DMS 273 treated with DMSO at 0.1 percent for 48 hours (cell line): Measurements from ENCODE around the gene AHCYL2.
"Not testable (repeated sequence)": the region's sequence is repeated elsewhere in the genome, so short reads cannot be mapped to it uniquely, and the experiment has no call there.

Source experiments
- DNase-seq: peaks from one replicate; lab custom pipeline; 2025; lab: John Stamatoyannopoulos, UW

AHCYL2 gene

GRCh38 chr7:129292861-129293260 lies 68.0 kb downstream of the AHCYL2 start:
- DNase-seq, result no peak

- no peak for DNase-seq
These were observed 70.2 kb downstream of the AHCYL2 start for GRCh38 chr7:129295015-129295423.

GRCh38 chr7:129298268-129298893 lies 73.6 kb downstream of the AHCYL2 start:
- DNase-seq, result no peak

GRCh38 chr7:129299889-129300288 lies 75.1 kb downstream of the AHCYL2 start:
- DNase-seq, result no peak

- not testable (repeated sequence) for DNase-seq
These were observed 75.5 kb downstream of the AHCYL2 start for GRCh38 chr7:129300299-129300698.

- no peak for DNase-seq
These were observed 82.8 kb downstream of the AHCYL2 start for GRCh38 chr7:129307592-129307991.

GRCh38 chr7:129308047-129308446 lies 83.2 kb downstream of the AHCYL2 start:
- no peak for DNase-seq

- no peak for DNase-seq
These were observed 86.6 kb downstream of the AHCYL2 start for GRCh38 chr7:129311429-129311828.

- DNase-seq, result no peak
These were observed 88.5 kb downstream of the AHCYL2 start for GRCh38 chr7:129313282-129313681.

- DNase-seq, result peak; percentile 14
These were observed 91.1 kb downstream of the AHCYL2 start for GRCh38 chr7:129315960-129316359.

- DNase-seq, result no peak
These were observed 92.6 kb downstream of the AHCYL2 start for GRCh38 chr7:129317450-129317849.

GRCh38 chr7:129327076-129327475 lies 102.2 kb downstream of the AHCYL2 start:
- no peak for DNase-seq

- DNase-seq, result no peak
These were observed 107.6 kb downstream of the AHCYL2 start for GRCh38 chr7:129332254-129333035.

- DNase-seq, result no peak
These were observed 109.6 kb downstream of the AHCYL2 start for GRCh38 chr7:129334473-129334872.

- DNase-seq, result no peak
These were observed 113.6 kb downstream of the AHCYL2 start for GRCh38 chr7:129338450-129338849.

GRCh38 chr7:129341212-129341611 lies 116.4 kb downstream of the AHCYL2 start:
- no peak for DNase-seq

- DNase-seq, result no peak
These were observed 117.3 kb downstream of the AHCYL2 start for GRCh38 chr7:129341816-129342806.

GRCh38 chr7:129343099-129343700 lies 118.4 kb downstream of the AHCYL2 start:
- DNase-seq, result peak; percentile 21

GRCh38 chr7:129347330-129347729 lies 122.5 kb downstream of the AHCYL2 start:
- DNase-seq, result no peak

- no peak for DNase-seq
These were observed 123.4 kb downstream of the AHCYL2 start for GRCh38 chr7:129348023-129348740.

GRCh38 chr7:129351320-129351719 lies 126.5 kb downstream of the AHCYL2 start:
- DNase-seq, result no peak
